Activated T-cell treated with anti-CD3 and anti-CD28 coated beads, Interleukin-2, amount 50 U/mL, for 48 hours (primary cell): ENCODE results near the gene PCED1B.

ENCODE experiments used
- DNase-seq, 2 experiments: peaks; one replicate each; pipeline ENCODE4 v3.0.0-alpha.2; 2020

Gene PCED1B

GRCh38 chr12:47280543-47281300 is 201.3 kb downstream of the PCED1B start:
- no peak for DNase-seq

- DNase-seq, result peak; percentile 50 to 58
Observed at GRCh38 chr12:47281667-47282171, 202.3 kb downstream of the PCED1B start.

- DNase-seq, result no peak
Observed at GRCh38 chr12:47282206-47282605, 202.8 kb downstream of the PCED1B start.
